ENCODE data around the gene NAA15.

NAA15 gene

DNA sequence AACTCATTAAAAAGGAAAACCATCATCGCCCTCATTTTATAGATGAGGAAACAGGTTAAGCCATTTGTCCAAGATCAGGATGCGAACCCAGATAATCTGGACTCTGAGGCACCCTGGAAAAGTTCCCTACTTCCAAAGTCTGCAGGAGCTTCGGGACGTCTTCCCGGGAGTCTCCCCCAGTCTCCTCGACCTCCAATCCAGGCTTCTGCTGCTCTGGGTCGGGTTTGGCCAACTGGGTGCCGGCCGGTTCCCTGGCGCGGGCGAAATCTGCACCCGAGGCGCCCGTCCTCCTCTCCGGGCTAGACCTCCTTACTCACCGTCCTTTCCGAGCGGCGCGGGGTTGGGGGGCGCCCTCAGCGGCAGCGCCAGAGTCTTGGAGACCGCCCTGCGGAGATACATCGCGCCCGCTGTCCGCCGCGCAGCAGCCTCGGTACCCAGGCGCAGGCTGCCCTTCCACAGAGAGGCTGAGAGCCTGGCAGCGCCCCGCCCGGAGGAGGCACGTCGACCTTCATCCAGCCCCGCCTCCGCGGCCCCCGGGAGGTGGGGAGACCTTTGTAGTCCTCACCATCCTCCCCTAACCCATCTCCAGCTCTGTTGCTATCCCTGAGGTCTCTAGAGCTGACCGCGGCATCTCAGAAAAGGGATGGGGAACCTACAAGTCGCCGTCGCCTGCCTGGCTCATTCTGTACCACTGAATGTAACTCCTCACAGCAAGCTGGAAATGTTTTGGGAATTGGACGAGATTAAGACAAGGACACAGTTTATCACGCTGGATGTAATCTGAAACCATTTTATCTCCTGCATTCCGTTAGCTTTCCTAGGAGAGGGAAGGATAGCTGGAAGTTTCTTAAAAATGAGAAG, 21.3 kb upstream of the NAA15 start, which contains the start of gene MGARP:
Gene MGARP (minus strand): TSS at position 466 of the 861 bp plus-strand sequence. CDS start 67 bp downstream, at position 399.
- TF ChIP-seq GATA3 (IDR thresholded peaks at IDR 0.05; ENCODE audit: low read depth, low read length) (no peak), GATA2 (IDR thresholded peaks at IDR 0.05; ENCODE audit: low read depth, low read length) (no peak)

DNA sequence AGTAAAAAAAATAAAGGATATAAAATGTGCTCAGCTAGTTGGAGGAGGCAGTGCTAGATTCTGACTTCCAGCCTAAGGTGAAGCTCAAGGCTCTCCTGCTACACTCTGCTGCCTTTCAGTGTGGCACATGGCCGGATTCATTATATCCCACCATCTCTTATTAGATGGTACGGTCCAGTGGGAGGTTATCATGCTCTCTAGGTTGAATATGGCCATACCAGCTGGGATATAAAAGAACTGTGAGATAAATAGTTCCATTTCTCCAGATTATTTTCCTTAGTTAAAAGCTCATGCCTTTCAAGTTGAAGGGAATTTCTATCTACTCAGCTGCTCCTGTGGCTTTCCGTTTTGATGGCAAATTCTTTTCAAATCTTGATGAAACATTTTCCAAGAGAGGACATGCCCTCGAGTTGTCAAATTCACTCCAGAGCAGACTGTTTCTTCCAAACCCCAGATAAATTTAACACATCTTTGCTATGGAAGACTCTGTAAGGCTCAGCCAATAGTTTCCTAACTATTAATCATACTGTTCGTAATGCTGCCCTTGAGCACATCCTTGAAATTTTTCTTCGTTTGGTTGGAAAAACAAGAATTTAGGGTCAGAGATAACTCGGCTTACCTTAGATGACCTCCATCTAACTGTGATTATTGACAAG, 19.1 kb upstream of the NAA15 start:
- TF ChIP-seq GATA3 (IDR thresholded peaks at IDR 0.05; ENCODE audit: low read depth, low read length) (no peak), GATA2 (IDR thresholded peaks at IDR 0.05; ENCODE audit: low read depth, low read length) (no peak)

- TF ChIP-seq GATA2 (IDR thresholded peaks at IDR 0.05; ENCODE audit: low read depth, low read length) (no peak), GATA3 (IDR thresholded peaks at IDR 0.05; ENCODE audit: low read depth, low read length) (no peak)
Measured at GRCh38 chr4:139282721-139283075, 18.6 kb upstream of the NAA15 start.

DNA sequence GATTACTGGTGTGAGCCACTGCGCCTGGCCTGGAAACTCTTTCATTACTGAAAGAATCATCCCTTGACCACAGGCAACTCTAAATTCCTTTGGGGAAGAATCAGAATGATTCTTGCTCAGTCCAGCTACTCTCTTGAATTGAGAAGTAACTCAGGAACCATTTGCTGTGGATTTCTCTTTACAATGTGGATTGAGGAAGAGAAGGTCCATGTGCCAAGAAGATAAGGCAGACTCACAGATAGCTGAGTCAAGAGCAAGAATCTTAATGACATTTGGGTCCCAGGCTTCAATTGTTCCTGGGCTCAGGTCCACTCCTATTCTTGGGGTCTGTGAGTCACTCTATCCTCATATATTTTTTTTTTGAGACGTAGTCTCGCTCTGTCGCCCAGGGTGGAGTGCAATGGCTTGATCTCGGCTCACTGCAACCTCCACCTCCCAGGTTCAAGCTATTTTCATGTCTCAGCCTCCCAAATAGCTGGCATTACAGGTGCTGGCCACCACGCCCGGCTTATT, 15.1 kb upstream of the NAA15 start:
- TF ChIP-seq GATA3 (IDR thresholded peaks at IDR 0.05; ENCODE audit: low read depth, low read length), result no peak
- TF ChIP-seq GATA2 (IDR thresholded peaks at IDR 0.05; ENCODE audit: low read depth, low read length), result no peak

- no peak for TF ChIP-seq GATA3 (IDR thresholded peaks at IDR 0.05; ENCODE audit: low read depth, low read length)
Measured at GRCh38 chr4:139295206-139295941, 5.9 kb upstream of the NAA15 start.

- TF ChIP-seq GATA3 (IDR thresholded peaks at IDR 0.05; ENCODE audit: low read depth, low read length) (no peak), GATA2 (IDR thresholded peaks at IDR 0.05; ENCODE audit: low read depth, low read length) (no peak)
Measured at GRCh38 chr4:139295942-139296299, 5.4 kb upstream of the NAA15 start.

DNA sequence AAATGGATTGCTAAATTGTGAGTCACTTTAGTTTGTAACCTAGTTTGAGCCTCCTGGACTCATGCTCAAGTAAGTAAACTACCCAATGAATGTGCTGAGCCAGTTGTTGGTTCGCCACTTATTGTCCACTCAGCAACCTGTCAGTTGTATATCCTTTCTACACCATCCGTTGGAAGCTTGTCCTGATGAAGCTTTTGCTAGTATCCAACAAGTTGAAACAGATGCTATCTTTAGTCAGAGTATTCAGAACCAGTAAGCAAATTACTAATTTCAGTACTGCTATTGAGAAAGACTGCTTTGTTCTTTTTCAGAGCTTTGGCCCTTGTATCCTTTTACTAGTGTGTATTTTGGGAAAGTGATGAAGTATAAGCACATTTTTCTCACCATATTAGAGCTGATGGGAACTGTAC, 4.3 kb upstream of the NAA15 start:
- no peak for TF ChIP-seq GATA2 (IDR thresholded peaks at IDR 0.05; ENCODE audit: low read depth, low read length)
- no peak for TF ChIP-seq GATA3 (IDR thresholded peaks at IDR 0.05; ENCODE audit: low read depth, low read length)

DNA sequence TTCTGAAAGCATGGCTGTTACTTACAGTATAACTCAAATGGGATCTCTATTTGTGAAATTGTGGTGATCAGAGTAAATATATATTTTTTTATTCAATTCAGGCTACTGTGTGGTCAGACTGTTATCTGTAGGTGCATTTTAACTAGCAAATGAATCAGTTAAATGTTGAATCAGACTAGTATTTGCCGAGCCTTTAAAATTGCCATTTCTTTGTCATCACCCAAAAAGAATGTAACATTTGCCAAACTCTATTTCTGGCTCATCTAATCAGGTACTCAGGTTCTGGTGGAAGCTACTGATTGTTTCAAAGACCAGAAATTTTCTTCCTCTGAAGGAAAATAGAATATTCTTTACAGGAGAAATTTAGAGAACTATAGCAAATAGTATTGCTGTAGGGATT, 1.8 kb upstream of the NAA15 start:
- TF ChIP-seq GATA2 (IDR thresholded peaks at IDR 0.05; ENCODE audit: low read depth, low read length) (no peak), GATA3 (IDR thresholded peaks at IDR 0.05; ENCODE audit: low read depth, low read length) (no peak)

- no peak for TF ChIP-seq GATA3 (IDR thresholded peaks at IDR 0.05; ENCODE audit: low read depth, low read length)
- no peak for TF ChIP-seq GATA2 (IDR thresholded peaks at IDR 0.05; ENCODE audit: low read depth, low read length)
Measured at GRCh38 chr4:139300431-139301112, 733 bp upstream of the NAA15 start.

DNA sequence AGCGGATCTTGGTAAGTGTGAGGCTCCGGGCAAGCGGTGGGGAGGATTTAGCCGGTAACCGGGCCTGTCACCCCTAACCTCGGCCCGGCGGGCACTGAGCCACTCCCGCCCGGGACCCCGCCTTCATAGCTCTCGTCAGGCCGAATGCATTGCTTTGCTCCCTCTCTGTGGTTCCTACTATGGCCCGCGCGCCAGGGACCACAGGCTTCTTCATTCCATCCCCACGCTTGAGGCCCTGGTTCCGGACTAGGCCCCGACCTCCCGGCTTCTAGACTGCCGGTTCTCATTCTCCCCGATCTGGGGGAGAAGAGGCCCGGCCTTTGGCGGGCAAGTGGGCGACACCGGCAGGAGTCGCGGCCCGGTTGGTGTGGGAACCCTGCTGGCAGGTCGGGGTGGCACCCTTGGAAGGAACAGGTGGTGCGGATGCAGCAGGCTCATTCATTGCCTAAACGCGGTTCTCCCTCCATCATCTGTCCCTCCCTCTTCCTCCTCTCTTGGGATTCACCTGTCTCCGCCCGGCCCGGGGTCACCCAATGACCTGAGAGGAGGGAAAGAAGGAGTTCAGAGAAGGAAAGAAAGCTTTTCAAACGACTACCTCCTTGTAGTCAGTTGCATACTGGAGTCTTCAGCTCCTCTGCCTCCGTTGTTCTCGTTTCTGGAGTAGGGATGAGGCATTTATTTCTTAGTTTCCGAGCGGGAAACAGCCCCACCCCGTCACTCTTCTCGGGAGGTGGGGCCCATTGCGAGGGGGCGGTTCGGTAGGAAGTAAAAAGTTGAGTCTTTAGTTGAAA, 711 bp downstream of the NAA15 start, which contains the start of gene NDUFC1:
Gene NDUFC1 (minus strand): TSS at position 657 of the 791 bp plus-strand sequence. CDS start 6,679 bp downstream, outside the sequence.
- TF ChIP-seq GATA3 (IDR thresholded peaks at IDR 0.05; ENCODE audit: low read depth, low read length) (no peak), GATA2 (IDR thresholded peaks at IDR 0.05; ENCODE audit: low read depth, low read length) (no peak)

GRCh38 chr4:139304920-139305319, 3.6 kb downstream of the NAA15 start:
- TF ChIP-seq GATA2 (IDR thresholded peaks at IDR 0.05; ENCODE audit: low read depth, low read length), result no peak
- TF ChIP-seq GATA3 (IDR thresholded peaks at IDR 0.05; ENCODE audit: low read depth, low read length), result no peak

GRCh38 chr4:139311909-139312308, 10.6 kb downstream of the NAA15 start:
- TF ChIP-seq GATA2 (IDR thresholded peaks at IDR 0.05; ENCODE audit: low read depth, low read length), result no peak
- TF ChIP-seq GATA3 (IDR thresholded peaks at IDR 0.05; ENCODE audit: low read depth, low read length), result no peak

Measured in SH-SY5Y (cell line).